Mesodermal cell (in vitro differentiated cells): ENCODE data around the gene PINK1.
"Not testable (repeated sequence)": the region's sequence is repeated elsewhere in the genome, so short reads cannot be mapped to it uniquely, and the experiment has no call there.

Source experiments
- H3K27ac ChIP-seq: 2 replicates; pipeline ENCODE4 v1.7.0; 2013; ENCODE audit warnings: mild to moderate bottlenecking, low read depth, low read length, moderate library complexity; ENCODE audit not compliant: severe bottlenecking
- H3K36me3 ChIP-seq: 2 replicates; pipeline ENCODE4 v1.7.1; 2013; ENCODE audit warnings: mild to moderate bottlenecking, low read length, moderate library complexity; ENCODE audit not compliant: control insufficient read depth, insufficient read depth
- H3K4me1 ChIP-seq: one replicate; pipeline ENCODE4 v1.7.1; 2013; ENCODE audit warnings: mild to moderate bottlenecking, low read length; ENCODE audit not compliant: insufficient read depth, control insufficient read depth, poor library complexity, severe bottlenecking
- H3K4me3 ChIP-seq: 2 replicates; pipeline ENCODE4 v1.7.0; 2013; ENCODE audit warnings: low read length, control low read depth, mild to moderate bottlenecking; ENCODE audit not compliant: insufficient read depth, poor library complexity, severe bottlenecking; ENCODE audit errors: extremely low read depth
- H3K9me3 ChIP-seq: 2 replicates; pipeline ENCODE4 v1.7.1; 2013; ENCODE audit warnings: mild to moderate bottlenecking, low read length, moderate library complexity; ENCODE audit not compliant: control insufficient read depth
- WGBS, 2 experiments: methylation state at CpG; one replicate each; pipeline ENCODE4 v1.1.5; 2013; ENCODE audit warnings: missing lambda C conversion rate in 2 of 2; ENCODE audit not compliant: insufficient coverage in 2 of 2; 5-methylcytosine and 5-hydroxymethylcytosine counted together

The PINK1 gene

GRCh38 chr1:20663365-20663764 lies 30.1 kb downstream of the PINK1 start:
- Histone ChIP-seq H3K4me1 (peaks cover 15% of the 10 kb centered on the region), H3K36me3 (peaks cover 15% of the 10 kb centered on the region), H3K27ac (no peak overlapping the region), H3K4me3 (no peak overlapping the region), H3K9me3 (no peaks in the 10 kb centered on the region)
- WGBS, 2 experiments: no CpG with 5 or more reads among the region's 1 CpG

DNA sequence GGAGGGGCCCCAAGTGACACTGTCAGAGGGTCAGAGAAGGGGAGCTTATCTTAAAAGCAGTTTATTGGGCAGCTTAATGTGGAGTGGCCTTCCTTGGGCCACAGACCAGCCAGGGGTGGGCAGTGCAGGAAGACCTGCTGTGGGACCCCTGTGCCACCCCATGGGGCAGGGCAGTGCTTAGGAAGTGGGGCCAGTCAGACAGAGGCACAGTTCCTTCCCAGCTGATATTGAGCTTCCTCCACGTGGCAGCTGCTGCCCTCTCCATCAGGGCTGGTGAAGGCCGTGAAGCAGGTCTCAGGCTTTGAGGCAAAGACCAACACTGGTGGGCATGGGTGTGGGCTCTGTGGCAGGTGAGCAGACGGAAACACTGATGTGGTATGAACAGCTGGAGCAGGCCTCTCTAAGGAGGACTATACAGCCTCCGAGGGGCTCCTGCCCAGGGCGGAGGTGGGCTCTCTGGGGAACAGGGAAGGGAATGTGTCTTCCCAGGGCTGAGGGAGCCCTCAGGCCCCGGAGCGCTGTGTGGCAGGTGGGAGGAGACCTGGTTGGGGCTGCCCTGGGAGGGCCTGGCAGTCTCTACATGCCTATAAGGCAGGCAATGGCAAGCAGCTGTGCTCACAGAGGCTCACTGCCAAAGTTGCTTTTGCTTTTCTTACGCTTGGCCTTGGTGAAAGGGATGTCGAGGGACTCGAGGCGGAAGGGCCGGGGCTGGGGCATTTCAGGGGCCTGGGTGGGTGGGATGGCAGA lies 30.9 kb downstream of the PINK1 start:
- Histone ChIP-seq H3K27ac (no peak overlapping the region), H3K4me3 (no peak overlapping the region), H3K9me3 (no peaks in the 10 kb centered on the region), H3K36me3 (peaks cover 7% of the 10 kb centered on the region), H3K4me1 (peaks cover 15% of the 10 kb centered on the region)
- WGBS, 2 experiments: 89 to 93% methylated on average over 7 to 12 of the region's 12 CpGs

GRCh38 chr1:20665726-20666125 lies 32.5 kb downstream of the PINK1 start:
- no peak overlapping the region for H3K27ac ChIP-seq
- peaks cover 5% of the 10 kb centered on the region for H3K4me1 ChIP-seq
- 82 to 92% methylated on average over 3 to 7 of the region's 12 CpGs for WGBS, 2 experiments
- H3K4me3 ChIP-seq: no peak overlapping the region
- no peaks in the 10 kb centered on the region for H3K36me3 ChIP-seq
- no peaks in the 10 kb centered on the region for H3K9me3 ChIP-seq

DNA sequence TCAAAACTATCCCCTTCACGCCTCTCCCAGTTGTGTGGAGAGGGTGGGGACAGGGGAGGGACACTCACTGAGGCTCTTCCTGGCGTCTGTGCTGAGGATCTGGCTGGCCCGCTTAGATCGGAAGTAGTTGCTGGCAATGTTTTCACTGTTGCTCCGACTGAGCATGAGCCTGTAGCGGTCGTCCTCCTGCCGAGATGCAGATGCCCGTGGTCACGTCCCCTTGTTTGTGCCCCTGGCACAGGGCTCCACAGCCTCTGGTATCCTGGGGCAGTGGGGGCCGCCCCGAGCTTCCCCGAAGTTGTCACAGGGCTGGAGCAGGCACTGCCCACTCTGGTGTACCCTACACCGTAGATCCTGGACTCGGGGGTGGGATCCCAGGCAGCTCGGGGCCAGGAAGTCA lies 32.9 kb downstream of the PINK1 start:
- Histone ChIP-seq H3K27ac (no peak overlapping the region), H3K4me1 (peaks cover 5% of the 10 kb centered on the region), H3K36me3 (no peaks in the 10 kb centered on the region), H3K4me3 (no peak overlapping the region), H3K9me3 (no peaks in the 10 kb centered on the region)
- WGBS, 2 experiments: 88 to 92% methylated on average over 14 to 15 of the region's 16 CpGs

DNA sequence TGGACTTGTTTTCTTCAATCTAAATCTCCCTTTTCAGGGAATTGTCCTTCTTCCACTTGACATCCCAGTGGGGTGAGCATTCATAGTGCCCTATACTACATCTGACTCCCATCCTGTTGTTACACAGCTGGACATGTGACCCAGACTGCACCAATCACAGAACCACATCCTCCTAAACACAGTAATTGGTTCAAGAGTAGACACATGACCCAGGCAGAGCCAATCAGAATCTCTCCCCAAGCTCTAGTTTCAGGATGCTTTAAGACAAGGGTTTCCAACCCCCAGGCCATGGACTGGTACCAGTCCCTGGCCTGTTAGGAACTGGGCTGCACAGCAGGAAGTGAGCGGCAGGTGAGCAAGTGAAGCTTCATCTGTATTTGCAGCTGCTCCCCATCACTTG lies 33.5 kb downstream of the PINK1 start:
- Histone ChIP-seq H3K4me3 (no peak overlapping the region), H3K36me3 (no peaks in the 10 kb centered on the region), H3K4me1 (peaks cover 5% of the 10 kb centered on the region), H3K9me3 (no peaks in the 10 kb centered on the region), H3K27ac (no peak overlapping the region)
- 100% methylated on average over 1 of the region's 1 CpG for WGBS, 2 experiments

- Histone ChIP-seq H3K4me1 (peaks cover 5% of the 10 kb centered on the region), H3K9me3 (no peaks in the 10 kb centered on the region), H3K27ac (no peak overlapping the region), H3K4me3 (no peak overlapping the region), H3K36me3 (no peaks in the 10 kb centered on the region)
- WGBS, 2 experiments: 92% methylated on average over 1 of the region's 1 CpG; no CpG with 5 or more reads in 1 of the 2 experiments
Observed at GRCh38 chr1:20668581-20668980, 35.3 kb downstream of the PINK1 start.

GRCh38 chr1:20670936-20671335 lies 37.7 kb downstream of the PINK1 start:
- Histone ChIP-seq H3K4me3 (no peak overlapping the region), H3K4me1 (peaks cover 4% of the 10 kb centered on the region), H3K27ac (no peak overlapping the region), H3K36me3 (no peaks in the 10 kb centered on the region), H3K9me3 (no peaks in the 10 kb centered on the region)
- WGBS, 2 experiments: 94 to 96% methylated on average over 2 to 5 of the region's 5 CpGs

DNA sequence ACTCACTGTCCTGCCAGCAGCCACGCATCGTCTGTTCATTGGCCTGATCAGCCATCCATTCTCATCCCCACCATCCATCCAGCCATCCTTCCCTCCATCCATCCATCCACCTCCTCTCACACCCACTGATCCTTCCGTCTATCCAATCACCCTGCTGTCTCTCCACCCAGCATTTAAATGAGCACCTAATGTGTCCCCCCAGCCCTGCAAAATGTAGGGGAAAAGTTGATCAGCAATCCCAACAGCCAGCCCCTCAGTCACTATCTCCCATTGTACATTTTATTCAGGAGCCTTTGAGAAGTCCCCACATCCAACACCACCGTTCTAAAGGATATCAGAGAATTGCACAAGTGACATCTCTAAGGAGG lies 39.0 kb downstream of the PINK1 start:
- H3K4me1 ChIP-seq: no peaks in the 10 kb centered on the region
- 95 to 100% methylated on average over 4 of the region's 4 CpGs for WGBS, 2 experiments
- H3K9me3 ChIP-seq: no peaks in the 10 kb centered on the region

DNA sequence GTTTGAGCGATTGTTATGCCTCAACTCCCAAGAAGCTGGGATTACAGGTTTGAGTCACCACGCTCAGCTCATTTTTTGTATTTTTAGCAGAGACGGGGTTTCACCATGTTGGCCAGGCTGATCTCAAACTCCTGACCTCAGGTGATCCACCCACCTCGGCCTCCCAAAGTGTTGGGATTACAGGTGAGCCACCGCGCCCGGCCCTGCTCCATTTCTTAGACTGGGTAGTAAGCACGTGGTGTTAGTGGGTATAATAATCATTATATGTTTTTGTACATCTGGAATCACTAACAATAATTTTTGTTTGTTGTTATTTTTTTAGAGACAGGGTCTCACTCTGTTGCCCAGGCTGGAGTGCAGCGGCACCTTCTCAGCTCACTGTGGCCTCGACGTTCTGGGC lies 40.4 kb downstream of the PINK1 start:
- H3K4me1 ChIP-seq, H3K4me3 ChIP-seq, H3K9me3 ChIP-seq, H3K27ac ChIP-seq, H3K36me3 ChIP-seq: not testable (repeated sequence)
- 95 to 96% methylated on average over 5 to 9 of the region's 11 CpGs for WGBS, 2 experiments

More for the DNA sequence above, 39.0 kb downstream of the PINK1 start:
- Histone ChIP-seq H3K27ac (no peak overlapping the region), H3K36me3 (no peaks in the 10 kb centered on the region), H3K4me3 (no peak overlapping the region)

GRCh38 chr1:20678599-20678998 lies 45.3 kb downstream of the PINK1 start:
- no peaks in the 10 kb centered on the region for H3K4me1 ChIP-seq
- 73 to 96% methylated on average over 5 to 6 of the region's 6 CpGs for WGBS, 2 experiments
- no peak overlapping the region for H3K27ac ChIP-seq
- no peak overlapping the region for H3K4me3 ChIP-seq
- no peaks in the 10 kb centered on the region for H3K9me3 ChIP-seq
- no peaks in the 10 kb centered on the region for H3K36me3 ChIP-seq

GRCh38 chr1:20680269-20680668 lies 47.0 kb downstream of the PINK1 start:
- Histone ChIP-seq H3K27ac (no peak overlapping the region), H3K36me3 (no peaks in the 10 kb centered on the region), H3K4me1 (no peaks in the 10 kb centered on the region), H3K4me3 (no peak overlapping the region), H3K9me3 (no peaks in the 10 kb centered on the region)
- WGBS, 2 experiments: 84 to 90% methylated on average over 3 of the region's 5 CpGs
